Neural progenitor cell (in vitro differentiated cells): Measurements from ENCODE around the gene SHANK3. TPM values are rescaled to one million over a fixed set of nuclear protein-coding genes. Genes with fewer than 3 reads are reported as not detected.

Experiments used
- DNase-seq: peaks from one replicate; pipeline ENCODE4 v3.0.0-alpha.2; 2016; ENCODE audit warnings: low spot score
- H2AFZ ChIP-seq: fragments of 200-600 bp; sonication (generic); replicated peaks from 2 replicates; pipeline ENCODE4 v1.6.1; 2016; ENCODE audit warnings: antibody characterized with exemption
- H3F3A ChIP-seq: fragments of 200-600 bp; sonication (generic); 2 replicates; pipeline ENCODE4 v1.6.1; 2016; ENCODE audit warnings: antibody characterized with exemption, low read depth
- H3K27ac ChIP-seq: fragments of 200-600 bp; sonication (generic); 2 replicates; pipeline ENCODE4 v1.5.1; 2016; ENCODE audit warnings: mild to moderate bottlenecking
- H3K27me3 ChIP-seq: fragments of 200-600 bp; sonication (generic); 2 replicates; pipeline ENCODE4 v1.6.1; 2016; ENCODE audit warnings: mild to moderate bottlenecking, moderate library complexity
- H3K36me3 ChIP-seq: fragments of 200-600 bp; sonication (generic); 2 replicates; pipeline ENCODE4 v1.5.1; 2016
- H3K4me1 ChIP-seq: fragments of 200-600 bp; sonication (generic); 2 replicates; pipeline ENCODE4 v1.6.1; 2016; ENCODE audit warnings: mixed run types
- H3K4me2 ChIP-seq: fragments of 200-600 bp; sonication (generic); 2 replicates; pipeline ENCODE4 v1.6.1; 2016
- H3K4me3 ChIP-seq: fragments of 200-600 bp; sonication (generic); 2 replicates; pipeline ENCODE4 v1.5.1; 2016
- H3K79me2 ChIP-seq: fragments of 200-600 bp; sonication (generic); 2 replicates; pipeline ENCODE4 v1.6.1; 2016; ENCODE audit warnings: low read depth
- H3K9ac ChIP-seq: fragments of 200-600 bp; sonication (generic); 2 replicates; pipeline ENCODE4 v1.6.1; 2016
- H3K9me3 ChIP-seq: fragments of 200-600 bp; sonication (generic); 2 replicates; pipeline ENCODE4 v1.5.1; 2016; ENCODE audit warnings: low read depth
- H4K20me1 ChIP-seq: fragments of 200-600 bp; sonication (generic); 2 replicates; pipeline ENCODE4 v1.6.1; 2016; ENCODE audit warnings: low read depth
- H3K27ac Mint-ChIP-seq: 3 replicates; pipeline ENCODE4 v1.8.0; 2021; ENCODE audit warnings: mixed read lengths
- H3K27me3 Mint-ChIP-seq: 2 replicates; pipeline ENCODE4 v1.8.0; 2022; ENCODE audit warnings: low read depth, mild to moderate bottlenecking, inconsistent platforms, moderate library complexity, mixed read lengths; ENCODE audit not compliant: insufficient read depth
- H3K36me3 Mint-ChIP-seq: 3 replicates; pipeline ENCODE4 v1.8.0; 2021; ENCODE audit warnings: mixed read lengths
- H3K4me1 Mint-ChIP-seq: 3 replicates; pipeline ENCODE4 v1.8.0; 2021; ENCODE audit warnings: mixed read lengths
- H3K4me3 Mint-ChIP-seq: 3 replicates; pipeline ENCODE4 v1.8.0; 2021; ENCODE audit warnings: mild to moderate bottlenecking, moderate library complexity, mixed read lengths
- H3K9me3 Mint-ChIP-seq: 3 replicates; pipeline ENCODE4 v1.8.0; 2020; ENCODE audit warnings: mixed read lengths
- EZH2 ChIP-seq: fragments of 200-600 bp; sonication (generic); IDR thresholded peaks from 2 replicates; pipeline ENCODE4 v1.6.1; 2017; ENCODE audit warnings: antibody characterized with exemption, mild to moderate bottlenecking, moderate library complexity
- EZH2phosphoT487 ChIP-seq: fragments of 200-600 bp; sonication (generic); IDR thresholded peaks from 2 replicates; pipeline ENCODE4 v1.6.1; 2017; ENCODE audit warnings: antibody characterized with exemption
- total RNA-seq: library from RNA; depleted of rRNA; stranded (reverse); fragments of >200 nt; gene quantifications from 2 replicates; pipeline ENCODE4 v1.2.3, GENCODE V29; 2015; ENCODE audit warnings: low replicate concordance
- TF ChIP-seq, protein P1 (sequence below): fragments of 200-600 bp; sonication (generic); IDR thresholded peaks from 2 replicates; pipeline ENCODE4 v1.5.1; 2017; ENCODE audit warnings: antibody characterized with exemption, mild to moderate bottlenecking

Gene SHANK3
- total RNA-seq, 1 donor from 2014 or later, result 0.65 TPM

DNA sequence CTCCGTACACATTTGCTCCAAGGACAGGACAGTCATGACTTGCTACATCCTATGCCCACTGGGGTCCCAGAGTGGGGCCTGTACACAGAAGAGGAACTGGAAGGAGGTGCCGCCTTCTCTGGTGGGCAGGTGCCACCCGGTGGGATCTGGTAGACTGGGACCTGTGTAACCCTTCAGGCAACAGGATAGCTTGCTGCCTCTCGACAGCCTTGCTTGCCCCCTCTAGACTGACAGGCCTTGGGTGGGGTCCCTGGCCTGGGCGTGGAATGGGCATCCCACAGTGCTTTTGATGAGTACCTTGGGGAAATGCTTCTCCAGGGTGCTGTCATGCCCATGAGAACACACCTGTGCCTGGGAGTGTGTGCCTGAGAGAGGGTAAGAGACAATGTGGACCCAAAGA lies 15.8 kb downstream of the SHANK3 start:
- no peaks in the 10 kb centered on the region for H3K36me3 ChIP-seq
- no peak overlapping the region for H3K9ac ChIP-seq
- no peak overlapping the region for H3K27ac ChIP-seq
- no peak overlapping the region for H3K27ac Mint-ChIP-seq
- H3K4me3 ChIP-seq, result no peak overlapping the region
- peaks cover 7% of the 10 kb centered on the region for H3K4me1 Mint-ChIP-seq
- no peaks in the 10 kb centered on the region for H3K4me1 ChIP-seq
- H3K27me3 ChIP-seq, result no peaks in the 10 kb centered on the region
- no peak for TF ChIP-seq EZH2phosphoT487
- TF ChIP-seq, protein P1, sequence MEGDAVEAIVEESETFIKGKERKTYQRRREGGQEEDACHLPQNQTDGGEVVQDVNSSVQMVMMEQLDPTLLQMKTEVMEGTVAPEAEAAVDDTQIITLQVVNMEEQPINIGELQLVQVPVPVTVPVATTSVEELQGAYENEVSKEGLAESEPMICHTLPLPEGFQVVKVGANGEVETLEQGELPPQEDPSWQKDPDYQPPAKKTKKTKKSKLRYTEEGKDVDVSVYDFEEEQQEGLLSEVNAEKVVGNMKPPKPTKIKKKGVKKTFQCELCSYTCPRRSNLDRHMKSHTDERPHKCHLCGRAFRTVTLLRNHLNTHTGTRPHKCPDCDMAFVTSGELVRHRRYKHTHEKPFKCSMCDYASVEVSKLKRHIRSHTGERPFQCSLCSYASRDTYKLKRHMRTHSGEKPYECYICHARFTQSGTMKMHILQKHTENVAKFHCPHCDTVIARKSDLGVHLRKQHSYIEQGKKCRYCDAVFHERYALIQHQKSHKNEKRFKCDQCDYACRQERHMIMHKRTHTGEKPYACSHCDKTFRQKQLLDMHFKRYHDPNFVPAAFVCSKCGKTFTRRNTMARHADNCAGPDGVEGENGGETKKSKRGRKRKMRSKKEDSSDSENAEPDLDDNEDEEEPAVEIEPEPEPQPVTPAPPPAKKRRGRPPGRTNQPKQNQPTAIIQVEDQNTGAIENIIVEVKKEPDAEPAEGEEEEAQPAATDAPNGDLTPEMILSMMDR, result no peak
- TF ChIP-seq EZH2, result no peak
- H4K20me1 ChIP-seq, result no peaks in the 10 kb centered on the region
- H3K4me3 Mint-ChIP-seq, result no peak overlapping the region
- no peak overlapping the region for H3K4me2 ChIP-seq
- peaks cover 25% of the 10 kb centered on the region for H3K36me3 Mint-ChIP-seq
- peaks cover 4% of the 10 kb centered on the region for H3K27me3 Mint-ChIP-seq
- peaks cover 4% of the 10 kb centered on the region for H3K9me3 ChIP-seq
- no peak overlapping the region for H2AFZ ChIP-seq
- no peaks in the 10 kb centered on the region for H3F3A ChIP-seq
- H3K79me2 ChIP-seq, result no peaks in the 10 kb centered on the region
- no peak for DNase-seq
- peaks cover 3% of the 10 kb centered on the region for H3K9me3 Mint-ChIP-seq

DNA sequence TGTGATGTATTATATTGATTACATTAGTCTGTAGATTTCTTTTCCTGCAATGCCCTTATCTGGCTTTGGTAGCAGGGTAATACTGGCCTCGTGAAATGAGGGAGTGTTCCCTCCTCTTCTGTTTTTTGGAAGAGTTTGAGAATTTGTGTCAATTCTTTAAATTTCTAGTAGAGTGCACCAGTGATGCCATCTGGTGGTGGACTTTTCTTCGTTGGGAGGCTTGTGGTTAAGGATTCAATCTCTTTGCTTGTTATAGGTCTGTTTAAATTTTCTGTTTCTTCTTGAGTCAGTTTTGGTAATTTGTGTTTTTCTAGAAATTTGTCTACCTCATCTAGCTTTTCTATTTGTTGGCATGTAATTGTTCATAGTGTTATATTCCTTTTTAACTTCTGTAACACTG lies 18.9 kb downstream of the SHANK3 start:
- H3K27me3 Mint-ChIP-seq, result peaks cover 3% of the 10 kb centered on the region
- H4K20me1 ChIP-seq, result no peaks in the 10 kb centered on the region
- no peaks in the 10 kb centered on the region for H3K36me3 ChIP-seq
- H3F3A ChIP-seq, result peaks cover 17% of the 10 kb centered on the region
- H3K4me2 ChIP-seq, result no peak overlapping the region
- H3K79me2 ChIP-seq, result no peaks in the 10 kb centered on the region
- TF ChIP-seq EZH2phosphoT487 (no peak), EZH2 (no peak)
- TF ChIP-seq, protein P1, result peak; percentile 73
- no peak overlapping the region for H3K4me3 ChIP-seq
- no peak overlapping the region for H2AFZ ChIP-seq
- H3K27ac Mint-ChIP-seq, result no peak overlapping the region
- peak; percentile 62 for DNase-seq
- peaks cover 4% of the 10 kb centered on the region for H3K9me3 ChIP-seq
- no peaks in the 10 kb centered on the region for H3K4me1 ChIP-seq
- peaks cover 21% of the 10 kb centered on the region for H3K36me3 Mint-ChIP-seq
- no peak overlapping the region for H3K27ac ChIP-seq
- H3K9me3 Mint-ChIP-seq, result peaks cover 3% of the 10 kb centered on the region
- no peak overlapping the region for H3K9ac ChIP-seq
- no peaks in the 10 kb centered on the region for H3K27me3 ChIP-seq
- peaks cover 9% of the 10 kb centered on the region for H3K4me1 Mint-ChIP-seq
- H3K4me3 Mint-ChIP-seq, result no peak overlapping the region

DNA sequence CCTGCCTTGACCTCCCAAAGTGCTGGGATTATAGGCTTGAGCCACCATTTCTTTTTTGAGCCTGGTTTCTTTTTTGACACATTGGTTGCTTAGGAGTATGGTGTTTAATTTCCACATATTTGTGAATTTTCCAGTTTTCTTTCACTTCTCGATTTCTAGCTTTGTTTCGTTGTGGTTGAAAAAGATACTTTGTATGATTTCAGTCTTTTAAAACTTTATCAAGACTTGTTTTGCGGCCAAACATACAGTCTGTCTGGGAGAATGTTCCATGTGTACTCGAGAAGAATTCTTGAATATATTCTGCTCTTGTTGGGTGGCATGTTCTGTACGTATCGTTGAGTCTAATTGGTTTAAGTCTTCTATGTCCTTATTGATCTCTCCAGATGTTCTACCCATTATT lies 20.8 kb downstream of the SHANK3 start:
- peaks cover 3% of the 10 kb centered on the region for H3K9me3 Mint-ChIP-seq
- Histone ChIP-seq H3K27ac (no peak overlapping the region), H3K9ac (no peak overlapping the region), H3K4me1 (peaks cover 3% of the 10 kb centered on the region), H4K20me1 (peaks cover 7% of the 10 kb centered on the region), H2AFZ (no peak overlapping the region), H3K27me3 (peaks cover 16% of the 10 kb centered on the region), H3K4me2 (no peak overlapping the region), H3F3A (peaks cover 21% of the 10 kb centered on the region), H3K9me3 (peaks cover 4% of the 10 kb centered on the region), H3K4me3 (no peak overlapping the region), H3K36me3 (no peaks in the 10 kb centered on the region), H3K79me2 (no peaks in the 10 kb centered on the region)
- no peak overlapping the region for H3K4me3 Mint-ChIP-seq
- no peak overlapping the region for H3K27ac Mint-ChIP-seq
- peaks cover 12% of the 10 kb centered on the region for H3K4me1 Mint-ChIP-seq
- peaks cover 16% of the 10 kb centered on the region for H3K36me3 Mint-ChIP-seq
- peaks cover 3% of the 10 kb centered on the region for H3K27me3 Mint-ChIP-seq
- DNase-seq, result no peak
- TF ChIP-seq EZH2 (no peak), EZH2phosphoT487 (no peak)
- TF ChIP-seq, protein P1, result no peak
